IMR-90 (cell line): ENCODE data around the gene MIEF1. TPM values are rescaled to one million over a fixed set of nuclear protein-coding genes. Genes with fewer than 3 reads are reported as not detected.

ENCODE experiments used
- ATAC-seq: fragments of 200-7000 bp; cut with Tn5 transposase; 2 replicates; pipeline ENCODE4 v1.9.1; 2020; ENCODE audit warnings: low read depth, mild to moderate bottlenecking, moderate library complexity
- BruUV-seq: library from RNA; stranded (reverse); fragments of 400-500 nt; replicated peaks from 2 replicates; lab custom pipeline; 2021; lab: Mats Ljungman, UMichigan
- CTCF ChIA-PET: fragments of 300-600 bp; formaldehyde crosslinking; extraction: SDS; loops from one replicate; lab custom pipeline; 2021; ENCODE audit warnings: antibody characterized with exemption; lab: Yijun Ruan, JAX
- POLR2A ChIA-PET: fragments of 300-600 bp; sonication (Branson Sonifier 250); formaldehyde crosslinking; loops from one replicate; lab custom pipeline; 2022; ENCODE audit warnings: antibody characterized with exemption; ENCODE audit not compliant: unreplicated experiment; lab: Charles Lee
- DNase-seq: peaks from one replicate; pipeline ENCODE4 v3.0.0; 2013
- H2AFZ ChIP-seq: replicated peaks from 2 replicates; pipeline ENCODE3; 2013; ENCODE audit warnings: low read length, mild to moderate bottlenecking; ENCODE audit not compliant: poor library complexity
- H2AK5ac ChIP-seq: 2 replicates; pipeline ENCODE4 v1.6.1; 2013; ENCODE audit warnings: low read depth, low read length, inconsistent platforms
- H2AK9ac ChIP-seq: replicated peaks from 2 replicates; pipeline ENCODE3; 2013; ENCODE audit warnings: mild to moderate bottlenecking, low read depth, low read length, moderate library complexity; ENCODE audit not compliant: poor library complexity
- H2BK120ac ChIP-seq: 2 replicates; pipeline ENCODE4 v1.6.1; 2013; ENCODE audit warnings: low read depth, low read length, inconsistent platforms
- H2BK15ac ChIP-seq: 3 replicates; pipeline ENCODE4 v1.6.1; 2013; ENCODE audit warnings: low read depth, low read length, inconsistent platforms
- H2BK20ac ChIP-seq: 2 replicates; pipeline ENCODE4 v1.6.1; 2013; ENCODE audit warnings: low read depth, mild to moderate bottlenecking, inconsistent platforms, low read length, moderate library complexity
- H2BK5ac ChIP-seq: 2 replicates; pipeline ENCODE4 v1.6.1; 2013; ENCODE audit warnings: mild to moderate bottlenecking, low read depth, low read length, inconsistent platforms; ENCODE audit not compliant: poor library complexity, severe bottlenecking
- H3K14ac ChIP-seq: replicated peaks from 2 replicates; pipeline ENCODE4 v1.6.1; 2013; ENCODE audit warnings: low read depth, low read length, inconsistent platforms
- H3K18ac ChIP-seq: 2 replicates; pipeline ENCODE4 v1.6.1; 2013; ENCODE audit warnings: low read depth, low read length, control low read depth
- H3K23ac ChIP-seq: 2 replicates; pipeline ENCODE4 v1.6.1; 2013; ENCODE audit warnings: low read depth, low read length, inconsistent platforms
- H3K27ac ChIP-seq: 2 replicates; pipeline ENCODE4 v1.5.1; 2013; ENCODE audit warnings: mild to moderate bottlenecking, control low read depth, low read length; ENCODE audit not compliant: insufficient read depth
- H3K27me3 ChIP-seq: 2 replicates; pipeline ENCODE4 v1.6.1; 2013; ENCODE audit warnings: low read length; ENCODE audit not compliant: control insufficient read depth, insufficient read depth
- H3K36me3 ChIP-seq: 2 replicates; pipeline ENCODE4 v1.6.1; 2013; ENCODE audit warnings: low read length, mixed read lengths; ENCODE audit not compliant: control insufficient read depth, insufficient read depth
- H3K4ac ChIP-seq: 2 replicates; pipeline ENCODE4 v1.6.1; 2013; ENCODE audit warnings: low read depth, low read length, inconsistent platforms
- H3K4me1 ChIP-seq: 2 replicates; pipeline ENCODE4 v1.6.1; 2013; ENCODE audit warnings: low read length, mixed read lengths; ENCODE audit not compliant: control insufficient read depth, insufficient read depth
- H3K4me2 ChIP-seq: 2 replicates; pipeline ENCODE4 v1.6.1; 2013; ENCODE audit warnings: low read depth, mild to moderate bottlenecking, control low read depth, low read length, moderate library complexity
- H3K4me3 ChIP-seq: 2 replicates; pipeline ENCODE4 v1.5.1; 2013; ENCODE audit warnings: low read depth, mild to moderate bottlenecking, control low read depth, low read length, moderate library complexity; ENCODE audit not compliant: insufficient read depth
- H3K56ac ChIP-seq: 2 replicates; pipeline ENCODE4 v1.6.1; 2013; ENCODE audit warnings: low read length, inconsistent platforms; ENCODE audit not compliant: insufficient read depth; ENCODE audit errors: extremely low read depth
- H3K79me1 ChIP-seq, 2 experiments: 2 replicates each; pipeline ENCODE4 v1.6.1; 2013; ENCODE audit warnings: low read length in 2 of 2, inconsistent platforms in 1 of 2, low read depth in 1 of 2
- H3K9ac ChIP-seq: 2 replicates; pipeline ENCODE4 v1.6.1; 2013; ENCODE audit warnings: low read depth, low read length, control low read depth
- H3K9me1 ChIP-seq: 2 replicates; pipeline ENCODE4 v1.6.1; 2013; ENCODE audit warnings: low read length, inconsistent platforms; ENCODE audit not compliant: insufficient read depth
- H3K9me3 ChIP-seq: 2 replicates; pipeline ENCODE4 v1.6.1; 2013; ENCODE audit warnings: low read length; ENCODE audit not compliant: control insufficient read depth, insufficient read depth
- H4K20me1 ChIP-seq: 2 replicates; pipeline ENCODE4 v1.6.1; 2013; ENCODE audit warnings: low read length, inconsistent platforms; ENCODE audit not compliant: insufficient read depth
- H4K5ac ChIP-seq: 2 replicates; pipeline ENCODE4 v1.6.1; 2013; ENCODE audit warnings: mild to moderate bottlenecking, low read depth, low read length, control low read depth
- H4K8ac ChIP-seq, 2 experiments: 2 replicates each; pipeline ENCODE4 v1.6.1; 2013; ENCODE audit warnings: low read depth in 2 of 2, low read length in 2 of 2, control low read depth in 1 of 2, inconsistent platforms in 1 of 2
- H4K91ac ChIP-seq: 2 replicates; pipeline ENCODE4 v1.6.1; 2013; ENCODE audit warnings: low read depth, low read length, inconsistent platforms; ENCODE audit not compliant: insufficient read depth
- CEBPB ChIP-seq: IDR thresholded peaks from 2 replicates; pipeline ENCODE4 v1.6.1; 2012; ENCODE audit warnings: low read depth, low read length, improper control_type of control experiment
- CHD1 ChIP-seq: IDR thresholded peaks from 2 replicates; pipeline ENCODE4 v1.6.1; 2012; ENCODE audit warnings: low read depth, low read length, improper control_type of control experiment
- ELK1 ChIP-seq: fragments of 150-350 bp; IDR thresholded peaks from 2 replicates; pipeline ENCODE4 v1.6.1; 2016; ENCODE audit warnings: low read depth, mild to moderate bottlenecking, low read length, moderate library complexity, borderline replicate concordance
- FOS ChIP-seq: fragments of 150-350 bp; IDR thresholded peaks from 2 replicates; pipeline ENCODE4 v1.6.1; 2016; ENCODE audit warnings: low read depth, low read length
- MAFK ChIP-seq: IDR thresholded peaks from 2 replicates; pipeline ENCODE4 v1.6.1; 2012; ENCODE audit warnings: low read depth, low read length, improper control_type of control experiment
- MAZ ChIP-seq: IDR thresholded peaks from 2 replicates; pipeline ENCODE4 v1.6.1; 2012; ENCODE audit warnings: low read depth, mild to moderate bottlenecking, low read length, improper control_type of control experiment, moderate library complexity, borderline replicate concordance
- MXI1 ChIP-seq: IDR thresholded peaks from 2 replicates; pipeline ENCODE4 v1.6.1; 2012; ENCODE audit warnings: low read depth, mild to moderate bottlenecking, low read length, moderate library complexity, borderline replicate concordance
- NFE2L2 ChIP-seq: fragments of 150-350 bp; IDR thresholded peaks from 2 replicates; pipeline ENCODE4 v1.6.1; 2016; ENCODE audit warnings: low read depth, mild to moderate bottlenecking, low read length
- POLR2A ChIP-seq: IDR thresholded peaks from 2 replicates; pipeline ENCODE4 v1.6.1; 2012; ENCODE audit warnings: mild to moderate bottlenecking, low read depth, low read length
- RCOR1 ChIP-seq: IDR thresholded peaks from 2 replicates; pipeline ENCODE4 v1.6.1; 2012; ENCODE audit warnings: mild to moderate bottlenecking, low read length, improper control_type of control experiment; ENCODE audit not compliant: insufficient replicate concordance
- RFX5 ChIP-seq: IDR thresholded peaks from 2 replicates; pipeline ENCODE4 v1.8.0; 2012; ENCODE audit warnings: low read depth, mild to moderate bottlenecking, low read length, moderate library complexity
- USF2 ChIP-seq: fragments of 150-350 bp; IDR thresholded peaks from 2 replicates; pipeline ENCODE4 v1.6.1; 2017; ENCODE audit warnings: mild to moderate bottlenecking, antibody characterized with exemption, low read length, low read depth
- WGBS, 2 experiments: methylation state at CpG; one replicate each; pipeline versions ENCODE4 v1.1.5 to v1.1.7; 2013; ENCODE audit warnings: missing lambda C conversion rate in 2 of 2; ENCODE audit not compliant: insufficient read length in 1 of 2; ENCODE audit errors: extremely low coverage in 2 of 2; 5-methylcytosine and 5-hydroxymethylcytosine counted together
- dilution Hi-C: fragments of 300-500 bp; cut with HindIII; formaldehyde crosslinking; loops from one replicate; pipeline ENCODE4 v1.14.3; 2018; ENCODE audit warnings: low sequenced_read_pairs; ENCODE audit not compliant: unreplicated experiment
- in situ Hi-C: fragments of 300-500 bp; cut with MboI; formaldehyde crosslinking; loops from 3 replicates; pipeline ENCODE4 v1.14.3; 2019; ENCODE audit warnings: low sequenced_read_pairs, inconsistent platforms, mixed read lengths
- intact Hi-C: fragments of 100-400 bp; cut with micrococcal nuclease; formaldehyde crosslinking; loops from 2 replicates; pipeline ENCODE4 v1.10.0; 2022
- polyA plus RNA-seq, 3 experiments: library from polyadenylated mRNA; depleted of rRNA; stranded (reverse); fragments of >200 nt; gene quantifications; 2 replicates each; pipeline ENCODE4 v1.2.3, GENCODE V29; 2012; ENCODE audit warnings: low replicate concordance in 1 of 3
- total RNA-seq: library from RNA; depleted of rRNA; stranded (reverse); fragments of >200 nt; gene quantifications from 2 replicates; pipeline ENCODE4 v1.2.3, GENCODE V29; 2012

The MIEF1 gene
- total and polyA plus RNA-seq, 2 of the 4 experiments (the other 2 are of a cell fraction): 9.7 to 16.9 TPM

- H3K4ac ChIP-seq: no peak overlapping the region
- H3K9me3 ChIP-seq: no peaks in the 10 kb centered on the region
- H3K14ac ChIP-seq: no peak overlapping the region
- no peak overlapping the region for H3K4me3 ChIP-seq
- H2BK15ac ChIP-seq: no peak overlapping the region
- dilution Hi-C loops: no loop called here
- no peak overlapping the region for H3K23ac ChIP-seq
- no peak overlapping the region for H4K5ac ChIP-seq
- no peak overlapping the region for H2BK120ac ChIP-seq
- H2BK20ac ChIP-seq: no peak overlapping the region
- ChIA-PET CTCF (interaction anchor here (1.9 kb wide), 1 partner anchor 10 kb away, joined by 6 read pairs; a partner anchor contains a TSS), POLR2A (interaction anchor here (0.5 kb wide), 1 partner anchor 101 kb away, joined by 3 read pairs; no protein-coding TSS in a partner anchor)
- H3K4me1 ChIP-seq: no peaks in the 10 kb centered on the region; the same call in 1 of the 2 replicates
- in situ Hi-C loops: loop anchor here (5.0 to 10.0 kb wide), 2 partner anchors 109 to 346 kb away; no protein-coding TSS in a partner anchor
- no peak overlapping the region for H2BK5ac ChIP-seq
- H3K4me2 ChIP-seq: no peak overlapping the region
- H3K27me3 ChIP-seq: no peaks in the 10 kb centered on the region
- no peak overlapping the region for H2AK9ac ChIP-seq
- intact Hi-C loops: no loop called here
- no peak for DNase-seq
- no peak for ATAC-seq
- no TSS peak for BruUV-seq
- H3K18ac ChIP-seq: no peak overlapping the region
- H3K9ac ChIP-seq: no peak overlapping the region
- peaks cover 51% of the 10 kb centered on the region for H3K36me3 ChIP-seq
- H3K79me1 ChIP-seq: peaks cover 45 to 67% of the 10 kb centered on the region in 2 experiments
- TF ChIP-seq MAFK: no peak
- no peak for TF ChIP-seq POLR2A
- TF ChIP-seq RCOR1: no peak
- no peak for TF ChIP-seq RFX5
- TF ChIP-seq NFE2L2: no peak
- no peak for TF ChIP-seq ELK1
- no peak for TF ChIP-seq FOS
- no peak for TF ChIP-seq MAZ
- no peak for TF ChIP-seq CEBPB
- TF ChIP-seq MXI1: no peak
- no peak for TF ChIP-seq USF2
- no peak for TF ChIP-seq CHD1
- H2AK5ac ChIP-seq: no peak overlapping the region
- H2AFZ ChIP-seq: no peak overlapping the region
- H3K56ac ChIP-seq: no peak overlapping the region
- H4K91ac ChIP-seq: no peak overlapping the region
- peaks cover 31% of the 10 kb centered on the region for H4K20me1 ChIP-seq
- no peaks in the 10 kb centered on the region for H3K9me1 ChIP-seq
- no peak overlapping the region for H3K27ac ChIP-seq
- no peak overlapping the region for H4K8ac ChIP-seq
- WGBS, 2 experiments: 87% methylated on average over 6 of the region's 18 CpGs; no CpG with 5 or more reads in 1 of the 2 experiments
These were observed 11.7 kb downstream of the MIEF1 start for GRCh38 chr22:39513791-39514190.
